Osteoblast (primary cell): ENCODE results near the gene SLX9. TPM values are rescaled to one million over a fixed set of nuclear protein-coding genes. Genes with fewer than 3 reads are reported as not detected.

Experiments used
- DNase-seq: peaks from one replicate; pipeline ENCODE4 v3.0.0; 2011; ENCODE audit warnings: low spot score, mixed read lengths; ENCODE audit not compliant: insufficient read length; ENCODE audit errors: missing footprints
- H2AFZ ChIP-seq: 2 replicates; pipeline ENCODE4 v1.6.0; 2011; ENCODE audit warnings: mild to moderate bottlenecking, low read length
- H3K27ac ChIP-seq: 2 replicates; pipeline ENCODE4 v1.5.1; 2011; ENCODE audit warnings: mild to moderate bottlenecking, low read depth, low read length, moderate library complexity
- H3K27me3 ChIP-seq: 2 replicates; pipeline ENCODE4 v1.6.0; 2012; ENCODE audit warnings: mild to moderate bottlenecking, control low read depth, inconsistent platforms, low read length, moderate library complexity; ENCODE audit not compliant: insufficient read depth
- H3K36me3 ChIP-seq: 2 replicates; pipeline ENCODE4 v1.5.1; 2011; ENCODE audit warnings: mild to moderate bottlenecking, low read length, control low read depth, moderate library complexity; ENCODE audit not compliant: insufficient read depth
- H3K4me1 ChIP-seq: 2 replicates; pipeline ENCODE4 v1.5.1; 2011; ENCODE audit warnings: mild to moderate bottlenecking, low read length, control low read depth, moderate library complexity; ENCODE audit not compliant: insufficient read depth
- H3K4me2 ChIP-seq: 2 replicates; pipeline ENCODE4 v1.6.0; 2011; ENCODE audit warnings: mild to moderate bottlenecking, low read length; ENCODE audit not compliant: insufficient read depth
- H3K4me3 ChIP-seq: fragments of 200-600 bp; sonication (generic); 3 replicates; pipeline ENCODE4 v1.5.1; 2012; ENCODE audit warnings: mild to moderate bottlenecking, low read length, inconsistent platforms; ENCODE audit not compliant: insufficient read depth
- H3K79me2 ChIP-seq: 2 replicates; pipeline ENCODE4 v1.6.0; 2012; ENCODE audit warnings: mild to moderate bottlenecking, low read length, control low read depth, inconsistent platforms; ENCODE audit not compliant: insufficient read depth
- H3K9me3 ChIP-seq: 2 replicates; pipeline ENCODE4 v1.5.1; 2011; ENCODE audit warnings: low read depth, low read length, control low read depth
- H4K20me1 ChIP-seq: 2 replicates; pipeline ENCODE4 v1.6.0; 2012; ENCODE audit warnings: mild to moderate bottlenecking, low read length, control low read depth; ENCODE audit not compliant: insufficient read depth
- total RNA-seq: library from RNA; depleted of rRNA; stranded (reverse); fragments of >200 nt; gene quantifications from 2 replicates; pipeline ENCODE4 v1.2.3, GENCODE V29; 2012
- TF ChIP-seq, protein P1 (sequence below): IDR thresholded peaks from 2 replicates; pipeline ENCODE4 v1.5.1; 2011; ENCODE audit warnings: mild to moderate bottlenecking, low read depth, low read length, moderate library complexity; ENCODE audit errors: extremely low read depth

The SLX9 gene
- total RNA-seq, 1 donor: 9.4 TPM

GRCh38 chr21:44919111-44919912, 20.5 kb upstream of the SLX9 start:
- no peak overlapping the region for H3K4me3 ChIP-seq
- H3K4me2 ChIP-seq: no peak overlapping the region
- no peak overlapping the region for H2AFZ ChIP-seq
- H3K9me3 ChIP-seq: no peaks in the 10 kb centered on the region
- no peaks in the 10 kb centered on the region for H3K27me3 ChIP-seq
- no peak overlapping the region for H3K27ac ChIP-seq
- H4K20me1 ChIP-seq: no peaks in the 10 kb centered on the region
- no peaks in the 10 kb centered on the region for H3K36me3 ChIP-seq
- no peaks in the 10 kb centered on the region for H3K79me2 ChIP-seq
- TF ChIP-seq, protein P1, sequence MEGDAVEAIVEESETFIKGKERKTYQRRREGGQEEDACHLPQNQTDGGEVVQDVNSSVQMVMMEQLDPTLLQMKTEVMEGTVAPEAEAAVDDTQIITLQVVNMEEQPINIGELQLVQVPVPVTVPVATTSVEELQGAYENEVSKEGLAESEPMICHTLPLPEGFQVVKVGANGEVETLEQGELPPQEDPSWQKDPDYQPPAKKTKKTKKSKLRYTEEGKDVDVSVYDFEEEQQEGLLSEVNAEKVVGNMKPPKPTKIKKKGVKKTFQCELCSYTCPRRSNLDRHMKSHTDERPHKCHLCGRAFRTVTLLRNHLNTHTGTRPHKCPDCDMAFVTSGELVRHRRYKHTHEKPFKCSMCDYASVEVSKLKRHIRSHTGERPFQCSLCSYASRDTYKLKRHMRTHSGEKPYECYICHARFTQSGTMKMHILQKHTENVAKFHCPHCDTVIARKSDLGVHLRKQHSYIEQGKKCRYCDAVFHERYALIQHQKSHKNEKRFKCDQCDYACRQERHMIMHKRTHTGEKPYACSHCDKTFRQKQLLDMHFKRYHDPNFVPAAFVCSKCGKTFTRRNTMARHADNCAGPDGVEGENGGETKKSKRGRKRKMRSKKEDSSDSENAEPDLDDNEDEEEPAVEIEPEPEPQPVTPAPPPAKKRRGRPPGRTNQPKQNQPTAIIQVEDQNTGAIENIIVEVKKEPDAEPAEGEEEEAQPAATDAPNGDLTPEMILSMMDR: no peak
- H3K4me1 ChIP-seq: peaks cover under 1% of the 10 kb centered on the region
- no peak for DNase-seq

- H3K4me2 ChIP-seq: no peak overlapping the region
- H3K9me3 ChIP-seq: no peaks in the 10 kb centered on the region
- H3K4me3 ChIP-seq: no peak overlapping the region
- H3K4me1 ChIP-seq: peaks cover 8% of the 10 kb centered on the region
- no peaks in the 10 kb centered on the region for H4K20me1 ChIP-seq
- no peak for DNase-seq
- H3K79me2 ChIP-seq: no peaks in the 10 kb centered on the region
- TF ChIP-seq, protein P1: no peak
- H3K27me3 ChIP-seq: no peaks in the 10 kb centered on the region
- no peaks in the 10 kb centered on the region for H3K36me3 ChIP-seq
- no peak overlapping the region for H2AFZ ChIP-seq
- H3K27ac ChIP-seq: no peak overlapping the region
These were observed 19.7 kb upstream of the SLX9 start for GRCh38 chr21:44919913-44920693.

DNA sequence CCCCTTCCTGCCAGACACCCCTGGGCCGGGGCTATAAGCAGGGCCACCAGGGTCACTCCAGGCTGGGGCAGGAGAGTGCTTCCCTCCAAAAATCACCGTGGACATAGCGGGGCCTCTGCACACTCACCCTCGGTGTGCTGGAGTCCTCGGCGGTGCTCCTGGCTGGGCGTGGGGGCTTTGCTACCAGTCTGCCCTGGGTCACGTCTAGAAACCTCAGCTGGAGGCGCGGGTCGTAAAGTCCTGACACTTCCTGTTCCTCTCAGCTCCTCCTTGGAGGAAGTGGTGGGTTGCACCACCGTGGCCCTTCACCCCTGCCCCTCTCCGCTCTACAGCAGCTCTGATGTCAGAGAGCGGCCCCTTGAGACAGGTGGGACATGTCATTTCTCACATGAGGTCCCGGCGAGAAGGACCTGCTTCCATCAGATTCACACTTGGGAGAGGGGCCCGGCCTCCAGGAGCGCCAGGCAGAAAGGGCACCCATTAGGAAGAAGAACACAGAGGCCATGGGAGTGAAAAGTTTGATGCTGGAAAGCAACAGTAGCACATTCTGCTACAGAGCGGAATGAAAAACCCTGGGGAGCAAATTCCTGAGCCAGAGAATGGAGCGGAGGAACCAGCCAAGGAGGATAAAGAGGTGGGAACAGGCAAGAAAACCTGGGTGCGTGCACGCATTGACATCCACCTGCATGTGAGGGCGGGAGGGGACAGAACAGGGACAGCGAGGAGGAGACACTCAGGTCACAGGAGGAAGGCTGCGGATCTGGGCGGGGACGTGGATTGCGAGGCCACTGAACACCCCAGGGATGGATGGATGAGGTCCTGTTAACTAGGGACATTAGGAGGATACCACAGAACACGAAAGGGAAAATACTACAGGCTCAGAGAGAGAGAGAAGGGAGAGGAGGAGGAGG, 18.9 kb upstream of the SLX9 start, which contains the start of gene ITGB2:
ITGB2 (minus strand) TSS at position 206 of the 911 bp plus-strand sequence. CDS start 10,117 bp downstream, outside the sequence.
- H3K9me3 ChIP-seq: no peaks in the 10 kb centered on the region
- TF ChIP-seq, protein P1: no peak
- no peaks in the 10 kb centered on the region for H4K20me1 ChIP-seq
- no peaks in the 10 kb centered on the region for H3K36me3 ChIP-seq
- no peak for DNase-seq
- H2AFZ ChIP-seq: no peak within 1 kb of the TSS
- peaks cover 15% of the 10 kb centered on the region for H3K4me1 ChIP-seq
- no peak within 1 kb of the TSS for H3K4me2 ChIP-seq
- no peaks in the 10 kb centered on the region for H3K79me2 ChIP-seq
- no peak within 1 kb of the TSS for H3K27ac ChIP-seq
- no peak within 1 kb of the TSS for H3K4me3 ChIP-seq
- H3K27me3 ChIP-seq: no peaks in the 10 kb centered on the region
